Activated CD4-positive, alpha-beta T cell treated with anti-CD3 and anti-CD28 coated beads for 4 hours (primary cell): ENCODE measurements around the gene OR10AD1.

Source experiments
- DNase-seq, 2 donors: peaks; one replicate each; pipeline ENCODE4 v3.0.0-alpha.2; 2020

Gene OR10AD1

DNA sequence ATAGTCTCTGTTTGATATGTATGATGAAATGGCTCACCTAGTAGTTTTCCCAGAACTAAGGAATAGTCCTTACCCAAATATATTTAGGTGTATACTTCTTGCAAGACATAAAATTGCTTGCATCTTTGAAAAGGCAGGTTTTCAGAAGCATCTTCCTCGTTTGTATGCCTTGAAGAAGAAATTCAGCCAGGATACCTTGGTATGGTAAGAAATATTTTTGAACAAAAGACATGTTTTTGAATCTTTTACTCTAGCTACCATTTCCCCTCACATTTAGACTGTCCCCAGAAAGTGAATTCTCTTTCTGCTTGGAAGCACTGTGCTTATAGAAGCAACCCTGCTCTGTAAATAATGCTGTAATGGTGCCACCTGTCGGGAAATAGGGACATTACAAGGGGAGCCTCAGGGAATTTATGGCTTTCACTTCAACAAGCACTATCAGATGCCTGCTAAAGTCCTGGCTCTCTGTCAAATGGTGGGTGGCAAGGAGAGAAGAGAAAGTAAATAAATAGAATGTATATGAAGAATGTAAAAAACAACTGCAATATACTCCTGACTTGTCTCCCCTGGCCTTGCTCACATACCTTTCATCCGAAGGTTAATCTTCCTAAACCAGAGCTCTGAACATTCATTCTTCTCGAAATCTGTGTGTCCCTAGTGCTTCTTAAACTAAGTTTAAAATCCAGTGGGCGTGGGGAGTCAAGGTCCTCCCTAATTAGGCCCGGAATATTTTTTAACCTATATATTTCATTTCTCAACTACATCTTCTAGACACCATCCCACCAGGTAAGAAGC, 13.6 kb downstream of the OR10AD1 start:
- peak; percentile 48 to 74 for DNase-seq

DNA sequence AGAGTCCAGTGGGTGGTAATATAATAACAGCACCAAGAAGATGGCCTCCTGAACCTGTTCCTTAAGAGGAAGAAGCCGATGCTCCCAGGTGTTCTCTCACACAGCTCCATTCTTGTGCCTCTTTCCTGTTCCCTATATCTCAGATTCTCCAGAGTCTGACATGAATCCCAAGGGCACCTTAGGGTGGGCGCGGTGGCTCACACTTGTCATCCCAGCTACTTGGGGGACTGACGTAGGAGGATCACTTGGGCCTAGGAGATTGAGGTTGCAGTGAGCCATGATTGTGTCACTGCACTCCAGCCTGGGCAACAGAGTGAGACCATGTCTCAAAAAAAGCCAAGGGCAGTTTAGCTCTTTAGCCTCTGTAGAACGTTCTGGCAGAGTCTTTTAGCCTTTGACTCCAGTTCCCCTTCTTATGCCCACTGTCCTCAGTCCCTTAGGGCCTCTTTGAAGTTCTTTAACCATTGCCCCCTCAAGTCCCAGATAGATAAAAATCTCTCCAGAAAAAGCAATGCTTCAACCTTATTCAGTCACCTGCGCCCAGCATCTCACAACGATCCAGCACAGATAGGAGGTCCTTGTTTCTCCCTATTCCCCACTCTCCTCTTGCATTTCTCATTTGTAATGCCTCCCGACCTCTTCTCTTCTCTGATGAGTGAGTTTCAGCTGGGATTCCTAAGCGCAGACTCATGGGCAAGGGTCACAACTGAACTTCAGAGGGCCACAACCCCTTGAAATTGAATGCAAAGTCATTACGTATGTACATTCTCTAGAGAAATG, 15.0 kb downstream of the OR10AD1 start:
- no peak for DNase-seq

DNA sequence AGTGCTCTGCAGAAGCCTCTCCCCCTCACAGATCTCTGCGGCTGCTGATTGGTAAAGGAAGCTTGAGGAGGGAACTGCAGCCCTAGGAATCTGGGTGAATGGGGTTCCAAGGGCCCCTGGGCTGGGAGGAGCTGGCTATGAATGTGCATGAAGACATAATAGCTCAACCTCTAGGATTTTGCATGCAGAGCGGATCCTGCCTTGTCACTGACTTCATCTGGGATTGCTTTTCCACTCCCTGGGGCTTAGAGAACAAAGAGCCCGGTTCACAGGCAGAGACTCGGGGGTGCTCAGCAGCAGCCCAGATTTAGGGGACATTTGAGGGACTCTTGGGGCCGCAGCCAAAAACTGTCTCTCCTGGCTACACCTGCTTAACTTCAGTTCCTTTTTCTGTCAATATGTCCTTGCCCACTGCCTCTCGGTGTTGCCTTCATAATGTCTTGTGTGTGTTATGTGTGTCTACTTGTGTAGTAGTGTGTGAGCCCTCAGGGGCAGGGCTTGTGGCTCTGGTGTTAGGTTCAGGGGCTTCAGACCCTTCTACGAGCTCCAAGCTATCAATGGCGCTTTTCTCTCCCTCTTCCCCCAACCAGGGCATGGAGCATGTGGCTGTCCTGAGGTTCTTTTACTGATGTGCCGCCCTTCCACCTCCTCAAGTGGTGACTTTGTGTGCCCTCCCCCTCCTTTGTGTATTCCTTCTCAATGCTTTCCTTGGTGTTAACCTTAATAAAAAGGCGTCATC, 17.7 kb downstream of the OR10AD1 start:
- DNase-seq = no peak

DNA sequence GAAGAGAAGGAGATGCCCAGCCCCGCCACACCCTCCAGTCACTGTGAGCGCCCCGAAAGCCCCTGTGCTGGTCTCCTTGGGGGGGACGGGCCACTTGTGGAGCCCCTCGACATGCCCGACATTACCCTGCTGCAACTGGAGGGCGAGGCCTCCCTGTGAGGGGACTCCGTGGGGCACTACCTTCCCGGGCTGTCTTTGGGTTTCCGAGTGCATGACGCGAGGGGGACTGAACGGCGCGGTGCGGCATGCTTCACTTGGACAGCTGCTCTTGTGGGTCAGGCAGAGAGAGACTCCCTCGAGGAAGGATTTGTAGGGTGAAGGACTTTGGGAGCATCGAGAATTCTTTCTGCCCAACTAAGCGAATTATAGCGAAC, 18.6 kb downstream of the OR10AD1 start:
- DNase-seq = no peak

DNA sequence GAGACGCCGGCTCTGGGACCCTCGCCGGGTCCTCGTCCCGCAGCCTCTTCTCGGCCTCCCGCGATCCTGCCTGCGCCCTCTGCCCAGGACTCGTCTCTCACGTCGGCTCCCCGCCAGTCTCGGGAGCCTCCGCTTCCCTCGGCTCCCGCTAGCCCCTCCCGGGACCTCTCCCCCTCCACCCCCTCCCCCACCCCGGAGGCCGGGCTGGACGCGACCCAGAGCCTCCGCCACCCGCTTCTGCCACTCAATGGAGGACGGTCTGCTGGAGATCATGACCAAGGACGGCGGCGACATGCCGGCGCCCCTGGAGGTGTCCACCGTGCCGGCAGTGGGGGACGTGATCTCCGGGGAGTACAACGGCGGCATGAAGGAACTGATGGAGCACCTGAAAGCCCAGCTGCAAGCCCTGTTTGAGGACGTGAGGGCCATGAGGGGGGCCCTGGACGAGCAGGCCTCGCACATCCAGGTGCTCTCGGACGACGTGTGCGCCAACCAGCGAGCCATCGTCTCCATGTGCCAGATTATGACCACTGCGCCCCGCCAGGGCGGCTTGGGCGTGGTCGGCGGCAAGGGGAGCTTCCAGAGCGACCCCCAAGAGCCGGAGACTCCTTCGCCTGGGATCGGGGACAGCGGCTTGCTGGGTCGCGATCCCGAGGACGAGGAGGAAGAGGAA, 19.1 kb downstream of the OR10AD1 start:
- peak in 1 of 2 donors; percentile 10 for DNase-seq

DNA sequence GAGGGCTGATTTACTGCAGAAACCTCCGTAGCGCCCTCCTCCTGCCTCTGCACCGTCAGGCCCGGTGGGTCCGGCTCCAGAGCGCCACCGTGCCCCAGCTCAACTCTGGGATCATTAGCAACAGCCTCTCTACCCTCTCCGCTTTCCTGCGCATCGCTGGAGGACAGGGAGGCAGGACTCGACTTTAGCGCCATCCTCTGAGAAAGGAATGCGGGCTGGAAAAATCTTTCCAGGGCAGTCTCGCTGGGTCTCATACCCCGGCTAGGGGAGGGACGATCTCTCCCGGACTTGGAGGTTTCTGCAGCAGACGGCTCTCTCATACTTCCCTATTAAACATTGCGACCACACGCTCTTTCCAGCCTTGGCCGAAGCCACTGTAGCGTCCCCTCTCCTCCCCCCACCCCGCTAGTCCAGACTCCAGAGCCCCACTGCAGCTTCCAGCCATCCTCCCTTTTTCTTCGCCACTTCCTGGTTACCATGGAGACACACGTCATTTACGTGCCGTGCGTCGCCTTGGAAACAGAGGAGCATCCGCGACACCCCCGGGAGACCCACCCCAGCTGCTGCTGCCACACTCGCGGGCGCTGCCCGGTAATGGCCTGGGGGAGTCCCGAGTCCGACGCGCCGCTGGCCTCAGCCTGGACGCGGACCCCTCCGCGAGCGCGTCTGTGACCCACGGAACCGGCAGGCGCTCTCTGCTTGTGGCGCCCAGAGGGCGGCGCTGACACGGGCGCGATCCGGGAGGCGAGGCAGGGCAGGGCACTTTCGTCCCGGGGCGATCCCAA, 19.8 kb downstream of the OR10AD1 start, which contains the start of gene CCDC184:
CCDC184 (plus strand) TSS at position 554 of the 785 bp plus-strand sequence. CDS start 479 bp downstream, outside the sequence.
- peak; percentile 75 for DNase-seq

DNA sequence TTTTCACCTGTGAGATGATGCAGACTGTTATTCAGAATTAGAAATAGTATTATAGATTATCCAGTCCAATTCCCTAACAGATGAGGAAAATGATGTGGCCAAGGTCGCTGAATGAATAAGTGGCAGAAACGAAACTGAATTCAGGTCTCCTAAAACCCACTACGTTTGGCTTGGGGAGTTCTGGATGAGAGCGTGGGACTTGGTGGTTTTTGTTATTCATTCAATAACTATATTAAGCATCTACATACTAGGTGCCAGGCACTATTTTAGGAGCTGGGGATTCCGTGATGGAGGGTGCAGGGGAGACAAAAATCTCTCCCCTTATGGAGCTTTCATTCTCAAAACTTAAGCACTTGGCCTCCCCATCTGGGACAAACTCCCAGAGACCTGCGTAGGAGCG, 20.5 kb downstream of the OR10AD1 start:
- no peak for DNase-seq

DNA sequence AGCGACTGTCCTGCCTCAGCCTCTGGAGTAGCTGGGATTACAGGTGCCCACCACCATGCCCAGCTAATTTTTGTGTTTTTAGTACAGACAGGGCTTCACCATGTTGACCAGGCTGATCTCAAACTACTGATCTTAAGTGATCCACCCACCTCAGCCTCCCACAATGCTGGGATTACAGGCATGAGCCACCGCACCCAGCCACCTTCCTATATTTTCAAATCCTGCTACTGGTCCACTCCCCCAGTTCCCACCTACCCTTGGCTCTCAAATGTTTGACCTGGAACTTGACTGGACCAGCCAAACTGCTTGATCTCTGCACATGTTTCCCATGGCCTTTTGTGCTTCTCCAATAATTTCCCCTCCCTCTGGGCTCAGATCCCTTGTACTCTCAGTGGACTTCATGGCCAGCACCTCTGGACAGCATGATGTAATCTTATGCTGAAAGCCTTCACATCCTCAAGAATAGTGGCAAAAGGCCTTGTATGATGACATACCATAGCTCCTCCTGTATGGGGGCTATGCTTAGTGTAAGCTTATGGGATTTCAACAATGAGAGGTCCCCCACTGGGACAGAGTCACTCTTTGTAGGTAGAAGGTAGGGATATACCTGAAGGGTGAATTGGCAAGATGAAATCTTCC, 22.1 kb downstream of the OR10AD1 start:
- no peak for DNase-seq

DNA sequence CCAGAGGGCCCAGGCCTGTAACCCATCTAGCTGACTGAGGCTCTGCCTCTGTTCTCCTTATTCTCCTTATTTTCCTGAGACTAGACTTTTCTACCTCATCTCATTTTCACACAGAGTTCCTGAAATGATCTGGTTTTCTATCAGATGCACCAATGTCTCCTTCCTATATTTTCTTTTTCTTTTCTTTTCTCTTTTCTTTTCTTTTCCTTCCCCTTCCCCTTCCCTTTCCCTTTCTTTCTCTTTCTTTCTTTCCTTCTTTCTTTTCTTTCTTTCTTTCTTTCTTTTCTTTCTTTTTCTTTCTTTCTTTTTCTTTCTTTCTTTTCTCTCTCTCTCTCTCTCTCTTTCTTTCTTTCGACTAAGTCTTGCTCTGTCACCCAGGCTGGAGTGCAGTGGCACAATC, 22.7 kb downstream of the OR10AD1 start:
- no peak for DNase-seq

DNA sequence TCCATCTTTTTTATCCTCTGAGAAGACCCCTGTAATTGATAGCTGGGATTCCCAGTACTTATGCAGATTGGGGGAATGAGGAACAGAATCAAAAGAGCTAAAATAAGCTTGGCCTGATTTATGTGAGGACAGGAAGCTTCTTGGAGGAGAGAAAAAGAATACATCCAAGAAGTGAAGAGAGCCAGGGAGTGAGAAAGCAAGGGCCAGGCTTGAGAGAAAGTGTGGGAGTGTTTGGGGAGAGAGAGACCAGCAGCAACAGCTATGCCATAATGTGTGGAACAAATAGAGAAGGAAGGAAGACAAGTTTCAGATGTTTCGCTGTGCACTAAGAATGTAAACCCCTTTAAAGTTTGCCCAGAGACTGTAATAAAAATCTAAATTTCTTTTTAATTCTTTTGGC, 23.6 kb downstream of the OR10AD1 start:
- no peak for DNase-seq

DNA sequence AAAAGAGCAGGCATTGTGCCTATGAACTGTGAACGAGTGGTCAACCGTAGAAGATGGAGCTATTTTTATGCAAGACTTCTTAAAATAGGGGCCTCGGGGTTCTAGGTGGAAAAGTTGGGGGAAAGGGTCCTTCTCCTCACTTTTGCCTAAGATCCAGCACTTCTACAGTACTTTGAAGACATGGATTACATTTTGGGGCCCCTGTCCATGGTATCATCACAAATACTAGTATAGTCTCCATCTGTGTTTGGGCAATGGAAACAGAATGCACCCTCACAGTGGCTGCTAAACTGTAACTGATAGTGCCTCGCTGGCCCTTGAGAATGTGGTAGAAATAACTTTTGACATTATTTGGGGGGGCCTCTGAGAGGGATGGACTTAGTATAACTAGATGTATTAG, 25.1 kb downstream of the OR10AD1 start:
- no peak for DNase-seq

DNA sequence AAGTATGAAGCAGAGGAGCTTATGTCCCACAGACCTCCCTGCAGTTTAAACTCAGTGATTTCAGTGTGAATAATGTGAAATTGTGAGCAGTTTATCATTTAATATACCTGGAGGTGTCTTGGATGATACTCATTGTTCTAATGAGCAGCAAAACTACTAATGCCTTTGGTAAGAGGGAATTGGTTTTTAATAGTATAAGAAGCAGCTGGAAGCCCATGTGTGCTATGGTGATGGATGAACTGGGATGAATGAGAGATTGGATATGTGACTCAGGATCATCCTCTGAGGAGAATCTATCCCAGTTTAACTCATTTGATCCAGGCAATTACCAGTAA, 26.7 kb downstream of the OR10AD1 start:
- no peak for DNase-seq

DNA sequence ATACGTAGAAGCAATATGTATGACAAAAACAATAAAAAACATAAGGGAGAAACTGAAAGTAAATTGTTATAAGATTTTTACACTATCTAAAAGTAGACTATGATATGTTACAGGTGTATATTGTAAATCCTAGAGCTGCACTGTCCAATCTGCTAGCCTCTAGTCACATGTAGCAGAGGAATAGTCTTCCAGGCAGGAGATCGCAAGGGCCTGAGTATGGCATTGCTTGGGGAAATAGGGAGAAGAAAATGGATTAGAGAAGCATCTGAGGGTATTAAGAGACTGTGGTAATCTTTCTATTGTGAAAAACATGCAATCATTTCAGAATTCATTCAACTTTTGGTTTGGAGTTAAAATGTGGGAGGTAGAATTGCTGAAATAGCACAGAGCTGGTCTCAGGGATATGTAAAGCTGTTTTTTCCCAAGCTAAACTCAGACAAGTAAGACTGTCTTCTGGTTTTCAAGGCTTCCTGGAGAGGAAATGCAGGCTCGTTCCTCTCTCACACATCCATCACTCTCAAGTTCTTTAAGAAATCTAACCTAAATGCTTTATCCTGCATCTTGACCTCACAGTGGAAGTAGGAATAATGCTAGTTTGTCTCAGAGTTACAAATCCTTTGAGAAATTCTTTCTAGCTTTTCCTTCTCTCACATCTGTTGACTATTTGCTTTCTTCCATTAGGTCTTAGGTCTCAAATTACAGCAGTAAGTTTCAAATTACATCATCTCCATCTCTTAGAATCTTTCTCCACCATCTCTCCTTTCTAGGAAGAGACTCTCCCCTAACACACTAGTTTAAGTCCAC, 27.3 kb downstream of the OR10AD1 start:
- no peak for DNase-seq

DNA sequence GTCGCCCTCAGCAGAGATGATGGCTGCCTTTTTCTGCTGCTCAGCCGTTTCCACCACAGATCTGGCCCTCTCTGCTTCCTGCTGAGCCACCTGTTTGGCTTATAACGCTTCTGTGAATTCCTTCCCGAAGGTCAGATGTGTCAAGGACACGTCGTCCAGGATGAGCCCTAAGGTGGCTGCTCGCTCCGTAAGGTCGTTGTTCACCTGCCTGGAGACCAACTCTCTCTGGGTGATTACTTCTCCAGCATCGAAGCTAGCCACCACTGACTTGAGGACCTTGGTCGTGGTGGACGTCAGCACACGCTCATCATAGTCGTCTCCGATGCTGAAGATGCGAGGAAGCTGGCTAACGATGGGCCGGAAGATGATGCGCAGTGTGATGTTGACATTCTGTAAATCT, 34.1 kb downstream of the OR10AD1 start:
- no peak for DNase-seq

DNA sequence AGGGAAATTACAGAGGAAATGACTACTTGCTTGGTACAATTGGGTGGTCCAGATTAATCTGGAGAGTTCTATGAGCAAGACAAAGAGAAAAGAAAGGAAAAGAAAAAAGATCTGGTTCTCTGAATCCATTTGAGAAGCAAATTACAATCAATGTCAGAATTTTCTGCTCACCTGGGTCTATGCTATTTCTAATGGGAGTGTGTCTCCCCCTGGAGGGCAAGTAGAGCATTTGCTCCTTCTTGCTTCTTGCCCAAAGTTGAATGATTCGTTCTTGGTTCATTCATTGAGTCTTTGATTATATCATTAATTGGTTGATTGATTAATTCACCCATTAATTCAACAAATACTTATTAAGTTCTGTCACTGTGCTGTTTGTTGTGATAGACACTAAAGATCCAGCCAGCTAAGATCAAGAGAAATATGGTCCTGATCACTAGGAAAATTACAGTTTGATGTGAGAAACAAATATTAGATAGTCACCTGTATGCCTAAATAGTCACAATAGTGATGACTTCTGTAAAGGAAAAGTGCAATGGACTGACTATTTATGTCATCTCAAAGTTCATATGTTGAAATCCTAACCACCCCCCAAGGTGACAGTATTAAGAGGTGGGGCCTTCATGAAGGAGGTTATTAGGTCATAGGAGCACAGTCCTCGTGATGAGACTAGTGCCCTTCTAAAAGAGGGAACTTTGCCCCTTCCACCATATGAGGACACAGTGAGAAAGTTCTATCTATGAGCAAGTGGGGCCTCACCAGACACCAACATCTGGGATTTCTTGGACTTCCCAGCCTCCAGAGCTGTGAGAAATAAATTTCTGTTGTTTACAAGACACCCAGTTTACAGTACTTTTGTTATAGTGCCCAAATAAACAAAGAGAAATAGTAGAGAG, 37.8 kb downstream of the OR10AD1 start:
- peak; percentile 44 to 63 for DNase-seq

DNA sequence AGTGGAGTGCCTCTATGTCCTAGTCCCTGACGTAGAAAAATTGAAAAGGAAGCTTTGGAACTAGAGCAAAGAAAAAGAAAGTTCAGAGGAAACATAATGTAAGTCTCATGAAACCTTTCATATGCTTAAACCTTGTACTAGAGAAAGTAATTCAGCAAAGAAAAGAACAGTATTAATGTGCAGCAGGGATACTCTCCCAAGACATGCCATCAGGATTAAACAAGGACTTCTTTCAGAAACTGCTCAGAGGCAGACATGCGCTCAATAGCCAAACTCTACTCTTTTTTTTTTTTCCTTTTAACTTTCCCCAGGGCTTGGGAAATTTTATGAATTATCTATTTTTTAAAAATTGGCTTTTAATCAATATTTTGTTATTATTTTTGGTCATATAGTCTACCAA, 38.6 kb downstream of the OR10AD1 start:
- DNase-seq = no peak

DNA sequence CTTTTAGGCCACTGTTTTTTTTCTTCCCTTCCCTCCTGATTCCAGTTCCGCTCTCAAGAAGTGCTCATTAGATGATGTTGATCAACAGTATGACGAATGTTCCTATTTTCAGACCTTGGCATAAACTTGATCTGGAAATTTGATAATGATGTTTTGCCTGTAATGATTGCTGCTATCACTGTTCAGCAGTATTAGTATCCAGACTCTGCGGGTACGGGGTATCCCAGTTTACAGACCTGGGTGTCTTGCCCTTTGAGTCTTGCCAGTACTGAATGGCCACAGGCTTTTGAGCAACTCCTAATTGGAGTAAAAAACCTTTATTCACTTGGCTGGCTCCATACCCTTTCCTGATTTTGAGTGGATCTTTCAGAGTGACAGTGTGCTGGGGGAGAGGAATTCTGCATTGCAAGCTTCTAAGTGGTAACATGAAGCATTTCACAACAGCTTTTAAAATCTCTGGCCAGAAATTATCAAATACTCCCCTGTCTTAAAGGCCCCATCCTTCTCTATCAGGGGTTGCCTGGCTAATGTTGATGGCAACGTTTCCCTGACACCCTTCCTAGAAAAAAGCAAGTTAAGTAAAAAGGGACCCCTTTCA, 39.8 kb downstream of the OR10AD1 start:
- no peak for DNase-seq

DNA sequence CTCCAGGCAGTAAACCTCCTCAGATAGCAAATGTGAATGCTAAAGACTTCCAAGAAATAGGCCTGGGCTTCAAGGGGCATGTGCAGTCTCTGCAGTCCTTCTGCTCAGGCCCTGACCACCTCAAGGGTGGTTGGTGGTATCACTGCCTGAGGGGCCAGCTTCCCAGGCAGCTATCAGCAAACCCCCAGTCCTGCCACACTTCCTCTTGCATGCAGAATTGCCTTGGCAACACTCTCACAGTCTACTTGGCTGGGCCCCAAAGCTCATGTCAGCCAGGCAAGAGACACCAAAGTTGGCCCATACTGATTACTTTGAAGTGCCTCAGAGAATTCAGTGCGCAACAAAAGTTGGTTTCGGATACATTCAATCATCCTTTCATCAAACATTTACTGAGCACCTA, 42.3 kb downstream of the OR10AD1 start:
- no peak for DNase-seq

DNA sequence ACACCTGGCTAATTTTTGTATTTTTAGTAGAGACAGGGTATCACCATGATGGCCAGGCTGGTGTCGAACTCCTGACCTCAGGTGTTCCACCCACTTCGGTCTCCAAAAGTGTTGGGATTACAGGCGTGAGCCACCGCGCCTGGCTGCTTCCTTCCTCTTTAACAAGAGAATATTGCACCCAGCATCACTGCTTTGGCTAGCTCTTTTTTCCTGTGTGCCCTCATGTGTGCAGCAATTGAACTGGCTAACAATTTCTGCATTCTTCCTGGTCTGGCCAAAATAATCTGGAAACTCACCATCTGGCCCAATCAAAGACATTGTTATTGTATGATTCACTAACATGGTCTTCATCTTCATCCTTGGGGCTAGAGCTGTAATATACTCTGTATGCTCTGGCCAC, 43.0 kb downstream of the OR10AD1 start:
- no peak for DNase-seq
